HG03103 (cell line): ENCODE measurements around the gene CORO1C.

Experiments used
- ATAC-seq: cut with Tn5 transposase; IDR thresholded peaks from one replicate; pipeline ENCODE4 v1.9.1; 2021; ENCODE audit warnings: low read depth; ENCODE audit not compliant: unreplicated experiment

Gene CORO1C

DNA sequence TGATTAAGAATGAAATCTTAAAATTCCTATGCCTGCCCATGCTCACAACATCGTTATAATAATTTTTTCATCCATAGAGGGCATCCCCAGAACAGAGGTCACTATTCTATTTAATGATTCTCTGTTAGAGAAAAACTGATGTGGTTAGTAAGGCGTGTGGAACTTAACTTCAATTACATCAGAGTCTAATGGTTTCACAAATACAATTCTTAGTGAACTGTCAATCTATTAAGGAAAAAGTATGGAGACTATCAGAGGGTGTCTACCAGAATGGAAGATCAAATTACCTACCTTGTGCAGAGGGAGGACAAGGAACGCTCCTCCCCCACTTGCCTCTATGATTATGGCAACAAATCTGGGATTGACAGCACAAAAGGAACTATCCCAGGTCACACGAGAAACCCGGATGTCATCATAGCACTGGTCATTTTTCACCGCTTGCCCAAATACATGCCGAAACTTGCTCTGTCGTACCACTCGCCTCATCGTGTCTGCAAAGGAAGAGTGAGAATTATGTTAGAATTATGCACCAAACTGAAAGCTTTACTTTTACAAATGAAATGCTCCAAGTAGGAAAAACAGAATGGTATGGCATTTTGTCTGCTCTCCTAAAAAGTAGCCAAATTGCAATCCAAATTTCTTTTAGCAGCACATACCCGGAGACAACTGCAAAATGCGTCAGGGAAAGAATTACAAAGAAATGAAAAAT lies 30.3 kb downstream of the CORO1C start:
- no peak for ATAC-seq

DNA sequence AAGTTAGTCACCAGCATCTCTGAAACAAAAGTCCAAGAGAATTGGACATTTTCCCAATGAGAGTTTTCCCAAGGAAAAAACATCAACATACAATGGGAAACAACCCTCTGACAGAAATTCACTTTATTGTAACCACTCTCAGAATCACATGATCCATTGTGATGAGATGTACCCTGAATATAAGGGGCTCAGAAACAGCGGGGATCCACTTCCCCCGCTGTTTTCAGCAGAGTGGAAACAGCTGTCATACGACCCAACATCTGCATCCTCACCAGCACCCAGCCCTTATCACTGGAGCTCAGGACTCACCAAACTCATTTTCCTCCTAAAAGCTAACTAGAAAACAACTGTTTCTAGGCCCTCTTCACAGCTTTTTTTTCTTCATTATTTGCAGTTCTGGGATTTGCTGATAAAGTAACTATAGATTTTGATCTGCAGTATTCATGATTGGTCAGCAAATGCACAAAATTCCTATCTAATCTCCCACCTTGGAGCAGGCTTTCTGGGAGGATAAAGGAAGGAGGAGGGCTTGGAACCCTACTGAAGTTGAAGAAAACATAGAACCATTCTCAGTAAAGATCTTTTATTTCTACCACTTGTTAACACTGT lies 31.3 kb downstream of the CORO1C start:
- no peak for ATAC-seq

DNA sequence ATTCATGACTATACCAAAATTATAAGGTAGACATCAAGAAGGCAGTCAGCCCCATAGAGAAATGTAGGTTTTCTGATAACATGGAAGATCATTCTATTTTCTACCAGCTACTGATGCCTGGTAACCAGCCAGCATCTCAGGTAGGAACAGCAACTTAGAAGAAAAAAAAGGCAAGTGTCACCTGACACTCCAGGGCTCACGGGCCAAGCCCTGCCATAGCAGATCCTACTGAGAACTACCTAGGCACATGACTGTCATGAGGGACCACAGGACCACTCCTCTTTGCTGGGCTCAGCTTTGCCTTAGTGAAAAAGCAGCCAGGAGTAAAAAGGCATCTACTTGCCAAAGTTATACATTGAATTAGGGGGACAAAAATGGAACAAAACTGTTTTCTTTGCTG lies 33.4 kb downstream of the CORO1C start:
- ATAC-seq: no peak

DNA sequence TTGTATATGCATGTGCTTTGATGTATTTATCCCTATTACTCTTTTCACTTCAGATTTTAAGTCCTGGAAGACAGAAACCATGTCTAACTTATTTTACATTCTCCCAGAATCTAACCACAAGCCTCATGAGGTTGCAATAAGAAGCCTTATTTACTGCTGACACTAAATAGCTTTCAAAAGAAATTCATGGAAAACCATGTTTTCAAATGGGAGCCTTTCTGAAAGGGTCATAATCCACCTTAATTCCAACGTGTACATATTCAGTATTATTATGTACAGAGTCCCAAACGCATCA lies 34.4 kb downstream of the CORO1C start:
- ATAC-seq: no peak

DNA sequence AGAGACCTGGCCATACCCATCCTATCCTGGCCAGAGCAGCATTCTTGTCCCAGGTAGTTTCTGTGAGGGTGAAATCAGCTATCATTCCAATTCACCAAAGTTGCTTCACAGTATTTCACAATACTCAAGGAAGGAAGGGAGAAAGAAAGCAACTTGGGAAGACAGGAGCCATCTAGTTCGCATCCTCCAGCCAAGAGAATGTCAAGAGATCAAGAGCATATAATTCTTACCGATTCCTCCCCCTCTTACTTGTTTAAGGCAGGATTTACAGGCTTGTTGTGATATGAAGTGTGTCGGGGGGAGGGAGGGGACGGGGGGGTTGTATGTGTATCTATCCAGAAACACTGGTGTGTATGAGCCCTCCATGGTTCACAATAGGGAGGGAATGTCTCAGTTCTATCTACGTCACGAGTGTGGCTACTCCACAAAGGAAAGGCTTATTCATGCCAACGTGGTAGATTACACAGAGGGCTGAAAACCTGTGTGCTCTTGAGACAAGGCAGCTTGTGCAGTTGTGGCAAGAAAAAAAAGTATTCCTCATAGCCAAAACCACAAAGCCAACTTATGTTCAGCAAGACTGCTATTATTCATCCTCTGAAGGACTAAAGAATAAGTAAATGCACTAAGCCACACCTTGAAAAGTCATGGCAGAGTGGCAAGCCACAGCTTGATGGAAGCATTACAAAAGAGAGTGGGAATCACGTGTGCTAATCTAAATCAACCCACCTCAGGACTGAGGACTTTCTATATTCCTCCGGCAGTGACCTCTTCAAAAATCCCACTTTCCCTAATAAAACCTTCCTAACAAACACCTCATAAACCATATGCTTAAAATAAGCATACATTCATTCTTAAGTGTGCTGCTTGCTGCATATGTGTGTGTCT lies 35.0 kb downstream of the CORO1C start:
- no peak for ATAC-seq

DNA sequence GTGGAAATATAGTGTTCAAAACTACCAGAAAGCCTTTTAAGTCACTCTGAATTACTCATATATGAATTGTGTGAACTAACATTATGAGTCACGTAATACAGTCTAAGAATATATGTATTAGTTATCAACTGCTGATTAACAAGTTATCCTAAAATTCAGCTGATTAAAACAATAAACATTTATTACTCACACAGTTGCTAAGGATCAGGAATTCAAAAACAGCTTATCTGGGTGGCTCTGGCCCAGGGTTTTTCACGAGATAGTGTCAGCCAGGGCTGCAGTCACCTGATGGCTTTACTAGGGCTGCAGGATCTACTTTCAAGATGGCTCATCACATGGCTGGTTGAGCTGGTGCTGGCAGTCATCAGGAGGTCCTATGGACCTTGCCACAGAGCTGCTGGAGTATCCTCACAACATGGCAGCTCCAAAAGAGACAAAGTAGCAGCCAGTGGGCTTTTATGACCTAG lies 36.5 kb downstream of the CORO1C start:
- ATAC-seq: no peak

DNA sequence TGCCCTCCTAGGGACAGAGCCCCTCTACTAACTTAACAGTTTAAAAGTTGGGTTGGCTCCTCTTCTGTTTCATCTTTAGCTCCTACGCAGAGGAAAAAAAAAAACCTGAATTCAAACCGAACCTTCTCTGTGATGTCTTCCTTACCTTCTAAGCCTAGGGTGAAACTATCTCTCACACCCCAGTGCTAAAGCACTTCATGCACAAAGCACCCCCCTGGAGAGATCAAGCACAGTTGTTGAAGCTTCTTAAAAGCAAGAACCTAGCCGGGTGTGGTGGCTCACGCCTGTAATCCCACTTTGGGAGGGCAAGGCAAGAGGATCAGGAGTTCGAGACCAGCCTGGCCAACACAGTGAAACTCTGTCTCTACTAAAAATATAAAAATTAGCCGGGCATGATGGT lies 37.6 kb downstream of the CORO1C start:
- ATAC-seq: no peak

DNA sequence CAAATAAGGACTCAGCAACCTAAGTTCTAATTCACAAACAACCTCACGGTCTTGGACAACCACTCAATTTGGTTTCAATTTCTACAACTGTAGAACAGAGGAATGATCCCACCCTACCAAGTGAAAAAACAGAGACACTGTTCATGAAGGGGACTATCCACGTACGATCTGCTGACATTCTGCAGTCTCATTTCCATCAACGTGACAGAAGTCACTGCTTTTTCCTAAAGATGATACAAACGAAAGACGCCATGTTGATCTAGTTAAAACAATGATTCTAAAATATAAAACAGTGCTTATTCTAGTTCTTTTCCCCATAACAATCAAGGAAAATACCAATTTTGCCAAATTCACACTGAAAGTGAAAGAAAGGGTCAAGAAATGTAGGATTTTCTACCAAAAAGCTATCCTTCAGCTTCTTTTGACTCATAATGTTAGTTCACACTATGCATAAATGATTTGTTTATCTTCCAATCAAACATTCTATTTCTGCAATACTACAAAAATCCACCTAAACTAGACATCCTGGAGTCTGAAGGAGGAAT lies 38.1 kb downstream of the CORO1C start:
- ATAC-seq: no peak

DNA sequence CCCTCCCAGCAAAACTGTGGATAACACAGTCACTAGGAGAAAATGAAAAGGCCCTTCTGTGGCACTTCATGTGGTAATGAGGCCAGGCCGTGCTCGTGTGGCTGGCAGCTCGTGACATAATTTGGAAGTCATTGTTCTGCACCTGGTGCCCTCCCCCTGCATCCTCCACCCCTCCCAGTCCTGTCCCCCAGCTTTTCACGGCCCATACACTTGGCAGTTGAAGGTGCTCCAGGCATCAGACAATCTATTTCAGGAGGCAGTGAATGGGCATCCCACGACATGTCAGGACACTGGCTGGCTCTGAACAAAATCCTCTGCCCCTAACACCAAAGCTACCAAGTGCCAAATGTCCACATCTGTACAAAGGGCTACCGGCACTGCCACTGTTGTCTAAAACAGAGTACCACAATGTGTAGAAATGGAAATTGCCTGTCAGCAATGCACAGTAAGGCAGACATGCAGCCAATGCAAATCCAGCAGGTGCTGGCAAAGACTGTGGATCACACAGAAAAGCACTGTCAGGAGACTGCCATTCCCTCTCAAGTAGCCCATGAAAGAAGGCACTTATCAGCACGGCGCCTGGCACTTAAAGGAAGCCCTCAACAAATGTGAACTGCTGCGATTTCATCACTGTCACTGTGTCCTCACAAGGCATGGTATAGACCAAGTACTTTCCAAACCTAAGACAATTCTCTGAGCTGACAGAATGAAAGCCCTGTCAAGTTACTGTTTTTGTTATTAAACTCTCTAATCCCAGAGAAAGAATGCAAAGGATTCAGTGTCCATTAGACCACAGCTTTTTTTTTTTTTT lies 39.1 kb downstream of the CORO1C start:
- peak; percentile 4 for ATAC-seq

DNA sequence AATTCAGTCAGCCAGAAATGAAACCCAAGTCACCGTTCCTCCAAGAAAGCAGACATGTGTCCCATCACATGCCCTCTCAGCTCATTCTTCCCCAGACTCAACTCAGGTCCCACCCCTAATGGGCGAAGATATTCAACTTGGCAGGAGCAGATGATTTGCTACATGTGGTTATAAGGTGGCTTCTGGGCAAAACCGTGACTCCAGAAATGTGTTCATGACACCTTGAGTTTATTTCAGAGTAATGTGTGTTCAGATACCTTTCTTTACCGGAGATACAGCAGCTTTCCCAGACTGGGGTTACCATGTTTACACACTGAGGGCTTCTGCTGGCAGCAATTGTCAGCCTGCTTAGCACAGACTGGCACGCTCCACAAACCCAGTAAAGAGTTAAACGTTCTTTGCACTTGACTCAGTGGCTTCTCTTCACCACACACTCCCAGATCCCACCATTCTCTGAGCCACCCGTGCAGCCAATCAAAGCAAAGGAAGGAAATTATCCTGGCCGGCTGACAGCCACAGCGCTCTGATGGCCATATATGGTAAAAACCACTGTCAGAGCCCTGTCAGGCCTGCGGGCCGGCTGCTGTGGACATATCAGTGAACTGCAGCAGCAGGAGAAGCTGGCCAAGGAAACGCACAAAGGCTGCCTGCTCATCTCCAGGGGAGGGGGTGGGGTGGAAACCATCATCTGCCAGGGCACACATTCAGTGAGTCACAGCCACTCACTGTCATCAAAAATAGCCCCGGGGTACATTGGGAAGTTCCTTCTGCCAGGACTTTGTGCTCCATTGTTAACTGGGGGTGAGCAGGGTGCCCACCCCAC lies 39.9 kb downstream of the CORO1C start:
- peak; percentile 64 for ATAC-seq

DNA sequence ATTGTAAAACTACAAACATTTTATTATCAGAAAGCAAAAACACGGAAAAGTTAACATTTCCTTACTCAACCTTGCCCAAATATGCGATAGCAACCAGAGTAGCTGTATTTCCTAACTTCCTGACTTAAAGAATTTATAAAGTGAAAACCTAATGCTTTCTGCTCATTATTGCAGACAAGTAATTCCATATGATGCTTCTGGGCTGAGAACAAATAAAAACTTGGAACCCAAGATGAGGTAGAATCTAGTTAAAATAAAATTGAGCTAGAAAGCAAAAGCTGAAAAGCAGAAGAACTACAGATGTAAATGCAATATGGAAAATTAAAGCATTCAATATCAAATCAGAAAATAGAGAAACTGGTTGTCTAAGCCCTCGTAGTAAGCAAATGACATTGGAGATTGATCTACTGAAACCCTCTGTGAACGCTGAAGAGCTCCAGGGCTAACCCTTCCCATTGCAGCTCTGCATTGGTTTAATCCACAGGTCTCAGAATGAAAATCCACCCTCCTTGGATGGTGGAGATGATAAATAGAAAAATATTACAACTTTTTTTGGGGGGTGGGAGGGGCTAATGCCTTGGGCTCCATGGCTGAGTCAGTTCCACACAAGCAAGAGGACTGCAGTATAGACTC lies 40.7 kb downstream of the CORO1C start:
- ATAC-seq: no peak

DNA sequence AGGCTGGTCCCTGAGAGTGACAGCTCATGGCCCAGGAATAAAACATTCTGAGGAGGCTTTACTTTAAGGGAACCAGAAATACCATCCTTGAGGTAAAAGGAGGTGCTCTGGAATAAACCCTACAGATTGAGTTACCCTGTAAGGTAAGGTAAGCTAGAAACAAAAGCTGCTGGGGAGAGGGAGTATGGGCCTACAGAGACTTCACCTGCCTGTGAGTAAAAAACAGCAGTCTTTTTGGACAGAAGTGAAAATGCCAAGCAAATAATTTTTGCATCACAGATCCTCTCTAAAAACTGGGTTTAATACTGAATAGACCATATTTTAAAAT lies 41.2 kb downstream of the CORO1C start:
- ATAC-seq: no peak

DNA sequence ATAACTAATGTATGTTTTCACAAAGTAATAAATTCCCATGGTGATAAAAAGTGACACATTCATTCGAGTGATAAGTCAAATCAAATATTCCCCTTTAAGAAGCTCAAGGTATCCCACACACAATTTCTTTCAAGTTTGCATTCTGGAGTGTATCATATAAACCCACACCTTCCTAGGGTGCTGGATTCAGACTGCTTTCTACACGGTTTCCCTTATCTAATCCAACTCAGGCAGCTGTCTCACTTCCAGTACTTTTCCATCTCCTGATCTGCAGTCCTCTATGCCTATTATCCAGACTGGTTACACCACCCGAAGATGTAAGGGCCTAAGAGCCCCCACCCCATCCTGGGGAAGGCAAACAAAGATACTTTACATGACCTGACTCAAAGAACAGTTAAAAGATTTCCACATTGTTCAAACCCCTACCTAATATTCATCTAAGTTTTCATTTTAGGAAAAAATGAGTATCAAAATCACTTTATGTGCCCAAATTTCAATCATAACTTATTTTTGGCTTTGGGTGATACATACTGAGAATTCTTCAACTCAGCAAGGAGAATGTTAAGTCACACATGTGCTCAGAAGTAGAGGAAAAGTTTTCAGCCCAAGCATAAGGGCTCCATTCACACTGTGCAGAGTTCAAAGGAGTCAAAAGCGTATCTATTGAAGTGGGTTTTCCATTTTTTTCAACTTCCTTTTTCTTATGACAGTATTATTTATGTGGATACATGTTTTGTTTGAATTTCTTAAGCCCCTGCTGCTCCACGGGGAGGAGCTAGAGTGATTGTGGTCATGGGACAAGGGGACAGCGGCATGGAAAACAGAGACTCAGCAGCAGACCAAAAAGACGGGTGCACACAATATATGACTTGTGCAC lies 41.8 kb downstream of the CORO1C start:
- no peak for ATAC-seq

DNA sequence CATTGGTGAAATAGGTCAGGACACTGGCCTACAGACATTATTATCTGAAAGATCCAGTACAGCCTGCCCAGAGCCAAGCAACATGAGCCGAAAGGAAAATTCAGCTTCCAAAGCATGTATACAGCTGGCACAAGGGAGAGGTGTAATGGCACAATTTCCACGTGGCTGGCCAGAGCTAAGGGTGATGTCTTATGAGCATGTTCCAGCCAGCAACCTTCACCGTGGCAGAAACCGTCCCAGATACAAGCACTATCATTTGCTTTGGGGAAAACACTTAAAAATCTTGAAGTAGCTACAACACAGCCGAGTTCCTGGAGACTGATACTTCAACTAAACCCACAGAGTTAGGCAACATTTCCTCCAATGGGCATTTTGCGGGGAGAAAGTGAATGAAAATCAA lies 44.5 kb downstream of the CORO1C start:
- ATAC-seq: no peak

DNA sequence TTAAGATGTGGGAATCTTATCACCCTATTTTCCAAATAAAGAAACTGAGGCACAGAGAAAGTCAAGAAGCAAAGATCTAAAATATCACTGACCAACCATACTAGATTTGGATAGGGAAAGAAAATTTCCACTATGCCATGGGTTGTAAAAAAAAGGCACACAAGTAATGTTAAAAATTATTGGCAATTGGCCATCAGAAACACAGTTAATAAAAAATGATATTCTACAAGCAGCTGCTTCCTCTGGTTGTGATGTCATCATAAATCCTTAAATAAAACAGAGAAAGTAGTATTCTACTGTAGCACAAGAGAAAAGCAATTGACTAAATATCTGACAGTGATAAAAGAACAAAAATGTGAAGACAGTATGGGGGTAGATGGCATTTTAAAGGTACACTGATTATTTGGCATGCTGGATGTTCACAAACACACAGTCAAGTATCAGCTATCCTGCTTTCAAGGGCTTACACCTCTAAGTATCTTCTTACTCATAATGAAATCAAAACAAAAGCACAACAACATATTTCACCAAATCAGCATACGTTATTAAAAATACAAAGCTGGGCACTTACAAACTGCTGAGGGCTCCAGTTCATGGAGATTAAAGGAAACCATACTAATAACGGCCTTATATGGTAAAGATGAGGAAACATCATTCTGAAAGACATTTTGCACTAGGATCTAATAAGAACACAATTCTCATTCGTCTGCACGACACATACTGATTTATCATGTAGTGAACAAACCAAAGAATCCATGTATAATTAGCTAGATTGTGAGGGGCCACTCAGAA lies 45.7 kb downstream of the CORO1C start:
- no peak for ATAC-seq

DNA sequence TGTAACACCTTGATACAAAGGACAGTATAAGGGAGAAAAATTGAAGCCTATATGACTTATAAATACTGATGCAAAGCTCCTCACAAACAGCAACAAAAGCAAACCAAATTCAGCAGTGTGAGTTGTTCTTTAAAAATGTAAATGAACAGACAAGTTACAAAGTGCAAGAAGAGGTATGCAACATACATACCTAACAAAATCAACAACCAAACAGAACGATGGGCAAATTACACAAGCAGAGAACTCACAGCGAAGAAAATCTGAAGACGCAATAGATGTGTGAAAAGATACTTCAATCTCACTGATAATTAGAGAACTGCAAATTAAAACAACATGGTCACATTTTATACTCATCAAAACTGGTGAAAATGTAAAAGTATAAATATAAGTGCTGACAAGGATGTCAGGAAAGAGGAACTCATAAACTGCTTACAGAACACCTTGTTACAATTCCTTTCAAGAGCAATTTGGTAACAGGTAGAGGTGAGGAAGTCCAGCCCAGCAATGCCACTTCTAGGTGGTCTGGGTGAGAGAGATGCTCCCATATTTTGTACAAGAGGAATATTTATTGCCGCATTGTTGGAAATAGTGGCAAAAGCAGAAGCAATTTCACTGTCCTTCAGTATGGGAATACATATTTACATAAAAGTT lies 47.3 kb downstream of the CORO1C start:
- no peak for ATAC-seq

DNA sequence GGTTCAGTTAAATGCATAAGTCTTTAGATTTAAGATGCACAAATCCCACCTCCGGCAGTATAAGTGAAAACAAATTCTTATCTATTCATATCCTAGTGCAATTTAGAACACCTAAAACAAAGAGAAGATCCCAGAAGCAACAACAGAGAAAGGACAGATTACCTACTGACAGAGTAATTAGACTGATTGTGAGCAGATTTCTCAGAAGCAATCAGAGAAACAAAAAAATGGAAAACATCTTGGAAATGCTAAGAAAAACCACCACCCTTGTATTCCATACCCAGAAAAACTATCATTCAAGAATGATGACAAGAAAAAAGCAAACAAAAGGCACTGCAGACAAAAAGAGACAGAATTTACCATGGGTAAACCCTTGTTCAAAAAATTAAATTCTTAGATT lies 50.0 kb downstream of the CORO1C start:
- no peak for ATAC-seq
